Measurements from ENCODE around the gene RRBP1. TPM values are rescaled to one million over a fixed set of nuclear protein-coding genes. Genes with fewer than 3 reads are reported as not detected.

RRBP1 gene
- total RNA-seq, 2 donors from 2014 or later: 191 to 212 TPM

GRCh38 chr20:17645546-17646208, 36.4 kb downstream of the RRBP1 start:
- no peak for TF ChIP-seq CTCF (conservative IDR thresholded peaks at IDR 0.05)
- H3K27ac Mint-ChIP-seq: peak overlapping the region; percentile 55
- no peaks in the 10 kb centered on the region for H3K9me3 Mint-ChIP-seq
- 89 to 95% methylated on average over 9 to 10 of the region's 10 CpGs for WGBS, 2 experiments (ENCODE audit: insufficient coverage in 1 of 2, insufficient read length in 1 of 2)
- DNase-seq: no peak
- peaks cover 14% of the 10 kb centered on the region for H3K36me3 Mint-ChIP-seq (ENCODE audit: low read depth)
- Histone ChIP-seq H3K36me3 (ENCODE audit: control insufficient read depth, insufficient read depth, low read length) (peaks cover 76% of the 10 kb centered on the region), H3K9me3 (ENCODE audit: control insufficient read depth, low read length) (no peaks in the 10 kb centered on the region), H3K4me3 (ENCODE audit: low read length) (no peak overlapping the region), H3K4me1 (ENCODE audit: control insufficient read depth, insufficient read depth, low read length) (peaks cover 35% of the 10 kb centered on the region), H3K9ac (ENCODE audit: extremely low read depth, low read length, poor library complexity, severe bottlenecking) (no peak overlapping the region), H3K27ac (ENCODE audit: low read depth, low read length) (no peak overlapping the region), H3K27me3 (ENCODE audit: control insufficient read depth, insufficient read depth, low read length, poor library complexity, severe bottlenecking) (no peaks in the 10 kb centered on the region)
- H3K27me3 Mint-ChIP-seq (ENCODE audit: insufficient read depth): no peaks in the 10 kb centered on the region
- H3K4me3 Mint-ChIP-seq: no peak overlapping the region
- peaks cover 21% of the 10 kb centered on the region for H3K4me1 Mint-ChIP-seq

GRCh38 chr20:17645010-17645409, 37.0 kb downstream of the RRBP1 start:
- Histone ChIP-seq H3K4me3 (ENCODE audit: low read length) (no peak overlapping the region), H3K27ac (ENCODE audit: low read depth, low read length) (no peak overlapping the region), H3K36me3 (ENCODE audit: control insufficient read depth, insufficient read depth, low read length) (peaks cover 76% of the 10 kb centered on the region), H3K9ac (ENCODE audit: extremely low read depth, low read length, poor library complexity, severe bottlenecking) (no peak overlapping the region), H3K27me3 (ENCODE audit: control insufficient read depth, insufficient read depth, low read length, poor library complexity, severe bottlenecking) (no peaks in the 10 kb centered on the region), H3K4me1 (ENCODE audit: control insufficient read depth, insufficient read depth, low read length) (peaks cover 30% of the 10 kb centered on the region), H3K9me3 (ENCODE audit: control insufficient read depth, low read length) (no peaks in the 10 kb centered on the region)
- Mint-ChIP-seq H3K9me3 (no peaks in the 10 kb centered on the region), H3K4me3 (no peak overlapping the region), H3K4me1 (peaks cover 21% of the 10 kb centered on the region), H3K27ac (no peak overlapping the region), H3K27me3 (ENCODE audit: insufficient read depth) (no peaks in the 10 kb centered on the region), H3K36me3 (ENCODE audit: low read depth) (peaks cover 21% of the 10 kb centered on the region)
- DNase-seq: no peak
- 94% methylated on average over 12 to 14 of the region's 14 CpGs for WGBS, 2 experiments (ENCODE audit: insufficient coverage in 1 of 2, insufficient read length in 1 of 2)
- TF ChIP-seq CTCF (conservative IDR thresholded peaks at IDR 0.05): no peak

- H3K27ac Mint-ChIP-seq: peak overlapping the region; percentile 66
- 94 to 95% methylated on average over 11 to 13 of the region's 13 CpGs for WGBS, 2 experiments (ENCODE audit: insufficient coverage in 1 of 2, insufficient read length in 1 of 2)
- Histone ChIP-seq H3K9me3 (ENCODE audit: control insufficient read depth, low read length) (no peaks in the 10 kb centered on the region), H3K4me1 (ENCODE audit: control insufficient read depth, insufficient read depth, low read length) (peaks cover 27% of the 10 kb centered on the region), H3K27me3 (ENCODE audit: control insufficient read depth, insufficient read depth, low read length, poor library complexity, severe bottlenecking) (no peaks in the 10 kb centered on the region), H3K36me3 (ENCODE audit: control insufficient read depth, insufficient read depth, low read length) (peaks cover 74% of the 10 kb centered on the region), H3K9ac (ENCODE audit: extremely low read depth, low read length, poor library complexity, severe bottlenecking) (no peak overlapping the region), H3K27ac (ENCODE audit: low read depth, low read length) (no peak overlapping the region), H3K4me3 (ENCODE audit: low read length) (no peak overlapping the region)
- H3K4me1 Mint-ChIP-seq: peaks cover 16% of the 10 kb centered on the region
- TF ChIP-seq CTCF (conservative IDR thresholded peaks at IDR 0.05): no peak
- no peak overlapping the region for H3K4me3 Mint-ChIP-seq
- no peak for DNase-seq
- H3K27me3 Mint-ChIP-seq (ENCODE audit: insufficient read depth): no peaks in the 10 kb centered on the region
- H3K9me3 Mint-ChIP-seq: no peaks in the 10 kb centered on the region
- H3K36me3 Mint-ChIP-seq (ENCODE audit: low read depth): peaks cover 25% of the 10 kb centered on the region
Observed at GRCh38 chr20:17644451-17644850, 37.6 kb downstream of the RRBP1 start.

Data from endodermal cell (in vitro differentiated cells).